A673 (cell line): ENCODE data around the gene MAP6. TPM values are rescaled to one million over a fixed set of nuclear protein-coding genes. Genes with fewer than 3 reads are reported as not detected.
A peak's percentile ranks its signal among the peaks of the same experiment; 100 is the strongest.

Source experiments
- BruUV-seq: library from RNA; stranded (reverse); fragments of 400-500 nt; replicated peaks from 2 replicates; lab custom pipeline; 2021; lab: Mats Ljungman, UMichigan
- CTCF ChIA-PET: fragments of 300-600 bp; sonication (Branson Sonifier 250); formaldehyde crosslinking; loops from one replicate; lab custom pipeline; 2022; ENCODE audit warnings: antibody characterized with exemption; lab: Charles Lee
- POLR2A ChIA-PET: fragments of 300-600 bp; sonication (Branson Sonifier 250); formaldehyde crosslinking; loops from one replicate; lab custom pipeline; 2022; ENCODE audit warnings: antibody characterized with exemption; ENCODE audit not compliant: low non-redundant PET; lab: Charles Lee
- DNase-seq: peaks from one replicate; pipeline ENCODE4 v3.0.0-alpha.2; 2015; ENCODE audit warnings: low spot score
- H3K27ac ChIP-seq: fragments of 200-600 bp; sonication (generic); 2 replicates; pipeline ENCODE4 v1.5.1; 2016; ENCODE audit warnings: mixed run types, low read depth, mild to moderate bottlenecking, mixed read lengths, antibody characterized with exemption, low read length; ENCODE audit not compliant: poor library complexity, severe bottlenecking
- H3K27me3 ChIP-seq: fragments of 200-600 bp; sonication (generic); replicated peaks from 2 replicates; pipeline ENCODE4 v1.6.1; 2017; ENCODE audit warnings: mixed run types, low read depth, mild to moderate bottlenecking, mixed read lengths, antibody characterized with exemption, low read length; ENCODE audit not compliant: insufficient read depth, poor library complexity
- H3K36me3 ChIP-seq: fragments of 200-600 bp; sonication (generic); 2 replicates; pipeline ENCODE4 v1.6.1; 2016; ENCODE audit warnings: mixed run types, mild to moderate bottlenecking, mixed read lengths, antibody characterized with exemption, low read length; ENCODE audit not compliant: insufficient read depth, poor library complexity, severe bottlenecking
- H3K4me1 ChIP-seq: fragments of 200-600 bp; sonication (generic); 2 replicates; pipeline ENCODE4 v1.6.1; 2017; ENCODE audit warnings: mixed run types, mild to moderate bottlenecking, mixed read lengths, antibody characterized with exemption, low read length; ENCODE audit not compliant: insufficient read depth, poor library complexity, severe bottlenecking
- H3K4me3 ChIP-seq: fragments of 200-600 bp; sonication (generic); 2 replicates; pipeline ENCODE4 v1.5.1; 2016; ENCODE audit warnings: low read depth, mixed run types, mild to moderate bottlenecking, mixed read lengths, low read length; ENCODE audit not compliant: poor library complexity, severe bottlenecking
- H3K9me3 ChIP-seq: fragments of 200-600 bp; sonication (generic); 2 replicates; pipeline ENCODE4 v1.6.1; 2016; ENCODE audit warnings: mixed run types, low read depth, mild to moderate bottlenecking, mixed read lengths, antibody characterized with exemption, low read length; ENCODE audit not compliant: poor library complexity, severe bottlenecking
- CTCF ChIP-seq: fragments of 300-800, 200-600 bp; sonication (generic); conservative IDR thresholded peaks from 2 replicates; pipeline ENCODE4 v1.5.1; 2017; ENCODE audit warnings: low read depth, mild to moderate bottlenecking, antibody characterized with exemption, low read length, moderate library complexity, mixed read lengths
- EZH2 ChIP-seq: fragments of 200-600 bp; sonication (generic); IDR thresholded peaks from 2 replicates; pipeline ENCODE4 v1.6.1; 2017; ENCODE audit warnings: borderline replicate concordance, low read depth, mild to moderate bottlenecking, mixed read lengths, antibody characterized with exemption, low read length; ENCODE audit not compliant: poor library complexity, severe bottlenecking
- intact Hi-C: fragments of 100-400 bp; cut with micrococcal nuclease; formaldehyde crosslinking; loops from one replicate; pipeline ENCODE4 v1.10.0; 2022; ENCODE audit not compliant: unreplicated experiment
- total RNA-seq: library from RNA; stranded (reverse); gene quantifications from 2 replicates; pipeline ENCODE4 v1.2.3, GENCODE V29; 2021

MAP6 gene
- total RNA-seq, 1 experiment from 2014 or later: not detected

DNA sequence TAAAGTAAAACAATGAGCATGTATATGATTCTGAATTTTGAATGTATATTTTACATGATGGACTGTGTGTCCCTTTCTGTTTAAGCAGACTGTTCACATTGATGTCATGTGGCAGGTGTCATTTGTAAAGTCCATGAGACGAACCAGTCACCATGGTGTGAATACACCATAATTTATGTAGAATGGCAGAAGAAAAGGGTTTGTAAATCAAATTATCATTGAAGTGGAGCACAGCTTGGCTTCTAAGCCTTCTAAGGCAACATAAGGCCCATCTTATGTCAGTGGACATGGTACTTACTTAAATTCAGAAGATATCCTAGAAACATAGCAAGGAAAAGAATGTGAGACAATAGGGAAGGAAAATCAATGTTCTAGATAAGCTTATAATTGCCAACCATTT is 4.4 kb downstream of the MAP6 start:
- DNase-seq: peak; percentile 64
- no peaks in the 10 kb centered on the region for H3K9me3 ChIP-seq
- CTCF ChIA-PET: no interaction called here
- H3K36me3 ChIP-seq: no peaks in the 10 kb centered on the region
- no peak overlapping the region for H3K4me3 ChIP-seq
- TF ChIP-seq EZH2: no peak
- no peak for TF ChIP-seq CTCF
- POLR2A ChIA-PET: no interaction called here
- peaks cover 27% of the 10 kb centered on the region for H3K4me1 ChIP-seq
- peaks cover 43% of the 10 kb centered on the region for H3K27me3 ChIP-seq
- no TSS peak for BruUV-seq
- no peak overlapping the region for H3K27ac ChIP-seq
- intact Hi-C loops: loop anchor here (5.0 kb wide), 1 partner anchor 82 kb away; no protein-coding TSS in a partner anchor

DNA sequence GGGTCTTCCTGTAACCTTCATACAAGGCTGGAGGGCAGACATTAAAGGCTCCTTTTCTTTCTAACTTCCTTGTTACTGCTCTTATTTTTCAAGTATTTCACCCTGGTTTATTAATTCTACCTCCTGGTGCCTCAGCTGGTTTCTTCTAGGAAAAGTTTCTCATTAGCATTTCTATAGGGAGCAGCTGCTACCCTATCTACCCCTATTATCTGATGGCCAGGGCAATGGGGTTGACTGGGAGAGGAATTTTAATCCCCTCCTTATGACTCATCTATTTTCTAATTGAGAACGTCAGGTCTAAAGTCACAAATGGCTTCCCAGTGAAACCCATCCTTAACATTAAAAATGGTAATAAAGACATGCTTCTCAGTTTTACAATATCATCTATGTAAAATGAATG is 5.0 kb downstream of the MAP6 start:
- H3K9me3 ChIP-seq: no peaks in the 10 kb centered on the region

GRCh38 chr11:75659836-75660235 is 9.0 kb downstream of the MAP6 start:
- no peak for DNase-seq
- ChIA-PET POLR2A (no interaction called here), CTCF (no interaction called here)
- H3K4me3 ChIP-seq: no peak overlapping the region
- no TSS peak for BruUV-seq
- H3K27ac ChIP-seq: no peak overlapping the region
- H3K4me1 ChIP-seq: peaks cover 17% of the 10 kb centered on the region
- no peaks in the 10 kb centered on the region for H3K36me3 ChIP-seq
- no peaks in the 10 kb centered on the region for H3K9me3 ChIP-seq
- intact Hi-C loops: loop anchor here (5.0 kb wide), 1 partner anchor 78 kb away; no protein-coding TSS in a partner anchor
- TF ChIP-seq CTCF: no peak
- TF ChIP-seq EZH2: no peak
- no peaks in the 10 kb centered on the region for H3K27me3 ChIP-seq

More for the DNA sequence above, 5.0 kb downstream of the MAP6 start:
- peak; percentile 84 for DNase-seq
- Histone ChIP-seq H3K27ac (no peak overlapping the region), H3K4me3 (no peak overlapping the region), H3K4me1 (peaks cover 27% of the 10 kb centered on the region), H3K27me3 (peaks cover 37% of the 10 kb centered on the region), H3K36me3 (no peaks in the 10 kb centered on the region)
- no TSS peak for BruUV-seq
- intact Hi-C loops: loop anchor here (5.0 kb wide), 1 partner anchor 82 kb away; no protein-coding TSS in a partner anchor
- POLR2A ChIA-PET: no interaction called here
- TF ChIP-seq CTCF: no peak
- no peak for TF ChIP-seq EZH2
- CTCF ChIA-PET: no interaction called here
